Stimulated activated naive CD4-positive, alpha-beta T cell treated with Interleukin-2 at 50 U/mL for 16 hours (primary cell): ENCODE measurements around the gene FAM222A.

Experiments
- DNase-seq: peaks from one replicate; lab custom pipeline; 2025; lab: John Stamatoyannopoulos, UW

Gene FAM222A

GRCh38 chr12:109773384-109774011 lies 59.9 kb downstream of the FAM222A start:
- DNase-seq = no peak

- DNase-seq = peak; percentile 60
These were observed 61.7 kb downstream of the FAM222A start for GRCh38 chr12:109775172-109775881.

- no peak for DNase-seq
These were observed 63.0 kb downstream of the FAM222A start for GRCh38 chr12:109776624-109777023.

GRCh38 chr12:109777544-109777943 lies 63.9 kb downstream of the FAM222A start:
- DNase-seq = peak; percentile 13

- no peak for DNase-seq
These were observed 65.1 kb downstream of the FAM222A start for GRCh38 chr12:109778684-109779083.

- DNase-seq = no peak
These were observed 65.8 kb downstream of the FAM222A start for GRCh38 chr12:109779382-109779781.

- DNase-seq = no peak
These were observed 68.2 kb downstream of the FAM222A start for GRCh38 chr12:109781668-109782325.

GRCh38 chr12:109782326-109782703 lies 68.7 kb downstream of the FAM222A start:
- DNase-seq = no peak

- DNase-seq = no peak
These were observed 69.7 kb downstream of the FAM222A start for GRCh38 chr12:109783135-109783964.

GRCh38 chr12:109783965-109784244 lies 70.3 kb downstream of the FAM222A start:
- no peak for DNase-seq

GRCh38 chr12:109785854-109786253 lies 72.2 kb downstream of the FAM222A start:
- no peak for DNase-seq

GRCh38 chr12:109786799-109787198 lies 73.2 kb downstream of the FAM222A start:
- no peak for DNase-seq

GRCh38 chr12:109789526-109790048 lies 76.0 kb downstream of the FAM222A start:
- DNase-seq = no peak

GRCh38 chr12:109792992-109793391 lies 79.4 kb downstream of the FAM222A start:
- no peak for DNase-seq

GRCh38 chr12:109793411-109793810 lies 79.8 kb downstream of the FAM222A start:
- no peak for DNase-seq

- no peak for DNase-seq
These were observed 80.3 kb downstream of the FAM222A start for GRCh38 chr12:109793826-109794501.

- no peak for DNase-seq
These were observed 81.4 kb downstream of the FAM222A start for GRCh38 chr12:109795023-109795422.

- DNase-seq = no peak
These were observed 82.4 kb downstream of the FAM222A start for GRCh38 chr12:109796057-109796456.

GRCh38 chr12:109797905-109798669 lies 84.5 kb downstream of the FAM222A start:
- no peak for DNase-seq

GRCh38 chr12:109798691-109799090 lies 85.1 kb downstream of the FAM222A start:
- no peak for DNase-seq

GRCh38 chr12:109800536-109800935 lies 86.9 kb downstream of the FAM222A start:
- DNase-seq = no peak
